Spleen (tissue), 3 donors: ENCODE data around the gene NUSAP1.

ENCODE experiments used
- POLR2A ChIP-seq, 3 donors: fragments of 450-650 bp; IDR thresholded peaks; one replicate each; pipeline ENCODE4 v1.5.1; 2017; ENCODE audit warnings: antibody characterized with exemption in 3 of 3, mild to moderate bottlenecking in 1 of 3
- POLR2AphosphoS5 ChIP-seq, 3 donors: sonication (generic); formaldehyde crosslinking; IDR thresholded peaks; one replicate each; pipeline ENCODE4 v1.5.1; 2017; ENCODE audit warnings: antibody characterized with exemption in 3 of 3

GRCh38 chr15:41401904-41402267 lies 69.2 kb downstream of the NUSAP1 start:
- TF ChIP-seq POLR2AphosphoS5 (IDR thresholded peaks at IDR 0.05) (no peak), POLR2A (IDR thresholded peaks at IDR 0.05) (no peak)
